MM.1S (cell line): Measurements from ENCODE around the gene CFAP73.

Experiments used
- EZH2 ChIP-seq: fragments of 300-600 bp; sonication (generic); optimal IDR thresholded peaks from 2 replicates; pipeline ENCODE3; 2017; ENCODE audit warnings: low read depth, mild to moderate bottlenecking, antibody characterized with exemption, low read length, mixed read lengths
- EZH2phosphoT487 ChIP-seq: fragments of 300-600 bp; sonication (generic); IDR thresholded peaks from 2 replicates; pipeline ENCODE4 v1.6.1; 2018; ENCODE audit warnings: antibody characterized with exemption, low read length
- TF ChIP-seq, protein P1 (sequence below): fragments of 300-600 bp; sonication (generic); IDR thresholded peaks from 2 replicates; pipeline ENCODE4 v1.5.1; 2016; ENCODE audit warnings: antibody characterized with exemption, low read length, mixed read lengths

DNA sequence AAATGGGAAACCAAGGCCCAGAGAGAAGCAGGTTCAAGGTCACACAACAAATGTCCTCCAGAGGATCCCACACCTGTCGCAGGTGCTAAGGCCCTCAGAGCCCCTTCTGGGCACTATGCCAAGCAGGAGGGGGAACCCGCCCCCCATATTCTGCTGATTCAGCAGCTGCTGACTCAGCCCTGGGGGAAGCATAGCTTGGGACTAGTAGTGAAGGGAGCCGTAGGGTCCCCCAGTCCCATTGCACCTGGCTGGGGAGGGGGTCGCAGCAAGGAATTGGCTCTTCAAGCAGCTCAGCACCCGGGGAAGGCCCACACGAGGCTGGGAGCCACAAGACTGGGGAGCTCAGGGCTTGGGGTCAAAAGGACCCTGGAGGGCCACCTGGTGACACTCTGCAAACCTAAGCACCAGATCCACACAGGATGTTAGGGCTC lies 15.0 kb upstream of the CFAP73 start:
- TF ChIP-seq, protein P1, sequence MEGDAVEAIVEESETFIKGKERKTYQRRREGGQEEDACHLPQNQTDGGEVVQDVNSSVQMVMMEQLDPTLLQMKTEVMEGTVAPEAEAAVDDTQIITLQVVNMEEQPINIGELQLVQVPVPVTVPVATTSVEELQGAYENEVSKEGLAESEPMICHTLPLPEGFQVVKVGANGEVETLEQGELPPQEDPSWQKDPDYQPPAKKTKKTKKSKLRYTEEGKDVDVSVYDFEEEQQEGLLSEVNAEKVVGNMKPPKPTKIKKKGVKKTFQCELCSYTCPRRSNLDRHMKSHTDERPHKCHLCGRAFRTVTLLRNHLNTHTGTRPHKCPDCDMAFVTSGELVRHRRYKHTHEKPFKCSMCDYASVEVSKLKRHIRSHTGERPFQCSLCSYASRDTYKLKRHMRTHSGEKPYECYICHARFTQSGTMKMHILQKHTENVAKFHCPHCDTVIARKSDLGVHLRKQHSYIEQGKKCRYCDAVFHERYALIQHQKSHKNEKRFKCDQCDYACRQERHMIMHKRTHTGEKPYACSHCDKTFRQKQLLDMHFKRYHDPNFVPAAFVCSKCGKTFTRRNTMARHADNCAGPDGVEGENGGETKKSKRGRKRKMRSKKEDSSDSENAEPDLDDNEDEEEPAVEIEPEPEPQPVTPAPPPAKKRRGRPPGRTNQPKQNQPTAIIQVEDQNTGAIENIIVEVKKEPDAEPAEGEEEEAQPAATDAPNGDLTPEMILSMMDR, result no peak
- TF ChIP-seq EZH2, result no peak
- TF ChIP-seq EZH2phosphoT487, result no peak
